HG02884 (cell line): ENCODE results near the gene IL1RL2.

Experiments used
- ATAC-seq: cut with Tn5 transposase; IDR thresholded peaks from one replicate; pipeline ENCODE4 v1.9.1; 2021; ENCODE audit warnings: mild to moderate bottlenecking, moderate library complexity; ENCODE audit not compliant: unreplicated experiment

The IL1RL2 gene

DNA sequence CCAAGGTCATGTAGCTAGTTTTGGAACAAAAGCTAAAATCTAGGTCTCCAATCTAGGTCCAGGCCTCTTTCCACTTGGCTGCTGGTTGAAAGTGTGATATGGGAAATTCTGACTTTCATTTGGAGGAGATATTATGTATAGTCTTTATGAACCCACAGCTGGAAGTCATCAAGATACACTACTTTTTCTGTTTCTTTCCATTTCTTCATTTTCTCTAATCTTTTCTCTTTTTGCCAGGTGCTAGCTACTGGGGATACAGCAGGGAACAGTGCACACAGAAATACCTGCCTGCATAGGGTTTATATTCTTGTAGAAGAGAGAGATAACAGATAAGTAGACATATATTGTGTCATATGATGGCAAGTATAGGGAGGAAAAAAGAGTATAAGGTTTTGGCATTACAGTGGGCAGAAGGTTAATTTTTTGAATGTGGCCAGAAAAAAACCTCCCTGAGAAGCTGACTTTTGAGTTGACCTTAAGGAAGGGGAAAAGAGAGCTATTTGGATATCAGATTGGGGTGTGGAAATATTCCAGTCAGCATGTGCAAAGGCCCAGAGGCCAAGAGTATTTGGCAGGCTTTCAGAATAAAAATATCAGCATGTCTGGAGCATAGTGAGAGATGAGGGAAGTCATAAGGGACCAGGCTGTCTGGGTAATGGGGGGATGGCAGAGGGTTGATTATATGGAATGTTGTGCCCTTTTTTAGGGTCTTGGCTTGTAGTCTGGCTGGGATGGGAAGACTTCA lies 28.6 kb upstream of the IL1RL2 start:
- ATAC-seq: no peak

DNA sequence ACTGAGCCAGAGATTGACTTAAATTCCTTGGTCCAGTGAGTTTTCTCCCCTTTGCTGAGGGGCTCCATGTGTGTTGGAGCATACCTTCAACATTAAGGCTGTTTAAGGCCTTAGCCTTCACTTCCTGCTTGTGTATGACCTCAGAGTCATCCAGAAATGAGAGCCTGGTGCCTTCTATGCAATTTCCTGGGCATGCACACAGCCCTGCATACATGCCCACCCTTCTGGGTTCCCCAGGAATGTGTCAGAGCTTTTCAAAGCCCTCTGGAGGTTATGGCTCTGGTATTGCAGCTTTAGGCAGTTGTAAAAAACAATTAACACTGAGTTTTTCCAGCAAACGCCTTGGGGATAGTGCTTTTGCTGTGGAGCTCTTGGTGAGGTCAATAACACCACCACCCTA lies 27.5 kb upstream of the IL1RL2 start:
- no peak for ATAC-seq

DNA sequence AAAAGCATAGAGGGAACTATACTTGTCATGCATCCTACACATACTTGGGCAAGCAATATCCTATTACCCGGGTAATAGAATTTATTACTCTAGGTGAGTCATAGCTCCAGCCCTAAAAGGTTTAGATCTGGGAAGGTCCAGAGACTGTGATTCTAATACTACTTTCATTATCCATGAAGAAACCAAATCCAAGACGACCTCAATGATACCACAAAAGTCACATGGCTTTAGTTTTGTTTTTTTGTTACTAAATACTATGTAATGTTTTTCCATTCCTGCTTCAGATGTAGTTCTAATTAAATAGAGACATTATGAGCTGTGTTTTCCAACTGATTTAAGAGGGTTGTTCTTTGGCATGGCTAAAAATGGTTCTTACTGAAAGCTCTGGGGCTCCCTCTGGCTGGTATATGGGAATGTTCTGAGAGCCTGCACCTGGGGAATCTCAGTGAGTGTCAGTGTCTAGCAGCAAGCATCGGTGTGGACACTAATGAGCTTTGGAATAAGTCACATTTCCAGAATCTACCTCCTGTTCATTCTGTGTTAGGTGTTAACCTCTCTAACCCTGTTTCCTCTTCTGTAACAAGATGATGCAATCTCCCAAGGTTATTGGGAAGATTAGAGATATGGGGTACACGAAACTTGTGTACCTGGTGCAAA lies 20.5 kb upstream of the IL1RL2 start:
- no peak for ATAC-seq

DNA sequence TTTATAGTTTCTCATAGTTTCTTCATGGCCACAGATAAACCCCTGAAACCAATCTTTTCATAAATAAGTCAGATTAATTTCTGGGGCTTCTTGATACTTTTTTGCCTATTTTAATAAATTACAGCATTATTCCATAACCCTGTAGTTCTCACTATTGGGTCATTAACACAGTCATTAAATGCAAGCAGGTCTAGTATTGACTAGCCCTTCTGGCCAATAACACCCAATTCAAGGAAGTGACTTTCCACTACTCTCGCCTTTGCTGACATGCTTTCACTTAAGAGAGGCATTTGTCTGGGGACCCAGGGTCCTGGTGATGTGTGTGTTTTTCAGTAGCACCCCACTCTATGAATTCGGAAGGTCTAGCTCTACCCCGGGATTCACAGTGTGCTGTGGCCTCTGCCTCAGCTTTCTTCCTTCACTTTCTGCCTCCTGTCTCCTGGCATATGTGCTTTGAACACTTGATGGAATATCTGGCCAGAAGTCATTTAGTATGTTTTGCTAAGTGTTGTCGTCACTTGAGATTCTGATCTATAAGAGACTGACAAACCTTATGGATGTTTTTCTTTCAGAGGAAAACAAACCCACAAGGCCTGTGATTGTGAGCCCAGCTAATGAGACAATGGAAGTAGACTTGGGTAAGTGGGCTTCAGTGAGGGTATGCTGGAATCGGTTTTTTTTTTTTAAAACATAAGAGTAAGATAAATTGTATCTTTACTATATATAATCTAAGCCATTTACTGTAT lies 18.6 kb upstream of the IL1RL2 start:
- ATAC-seq: no peak

DNA sequence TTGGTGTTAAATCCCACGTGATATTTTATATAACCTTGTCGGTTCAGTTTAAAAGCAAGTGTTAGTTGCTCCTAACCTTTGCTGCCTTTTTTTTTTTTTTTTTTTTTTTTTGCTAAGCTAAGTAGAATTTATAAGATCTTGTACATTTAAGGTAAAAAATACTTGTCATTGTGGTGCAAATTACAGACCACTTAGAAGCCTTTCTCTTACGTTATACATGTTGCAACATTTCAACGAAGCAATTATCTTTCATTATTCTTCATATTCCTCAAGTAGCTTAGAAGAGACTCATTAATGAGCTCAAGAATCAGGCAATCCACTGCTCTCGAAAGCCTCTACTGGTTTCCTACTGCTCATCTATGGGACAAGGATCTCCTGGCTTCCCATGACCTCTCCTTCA lies 14.9 kb upstream of the IL1RL2 start:
- no peak for ATAC-seq

DNA sequence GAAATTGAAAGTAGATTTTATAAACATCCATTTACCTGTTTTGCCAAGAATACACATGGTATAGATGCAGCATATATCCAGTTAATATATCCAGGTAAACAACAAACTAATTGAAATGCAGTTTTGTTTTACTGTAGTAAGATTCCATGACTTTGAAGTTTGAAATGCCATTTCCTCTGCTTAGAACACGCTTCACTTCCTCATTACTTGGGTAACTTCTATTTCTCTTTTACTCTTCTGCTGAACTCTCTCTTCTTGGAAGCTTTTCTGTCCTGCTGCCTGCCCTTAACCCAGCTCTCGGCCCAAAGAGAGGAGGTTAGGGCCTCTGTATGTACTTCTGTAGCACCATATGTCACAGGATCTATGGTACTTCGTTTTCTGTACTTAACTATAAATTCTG lies 14.1 kb upstream of the IL1RL2 start:
- ATAC-seq: no peak

DNA sequence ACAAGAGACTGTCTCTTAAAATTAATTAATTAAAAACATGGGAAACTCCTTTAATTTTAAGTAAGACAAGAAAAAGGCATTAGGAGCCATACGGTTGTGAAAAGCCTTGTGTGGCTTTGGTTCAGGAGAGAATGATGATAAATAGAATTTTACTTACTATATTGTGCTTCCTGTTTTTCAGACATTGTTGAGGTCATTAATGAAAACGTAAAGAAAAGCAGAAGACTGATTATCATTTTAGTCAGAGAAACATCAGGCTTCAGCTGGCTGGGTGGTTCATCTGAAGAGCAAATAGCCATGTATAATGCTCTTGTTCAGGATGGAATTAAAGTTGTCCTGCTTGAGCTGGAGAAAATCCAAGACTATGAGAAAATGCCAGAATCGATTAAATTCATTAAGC lies 10.7 kb upstream of the IL1RL2 start:
- no peak for ATAC-seq

DNA sequence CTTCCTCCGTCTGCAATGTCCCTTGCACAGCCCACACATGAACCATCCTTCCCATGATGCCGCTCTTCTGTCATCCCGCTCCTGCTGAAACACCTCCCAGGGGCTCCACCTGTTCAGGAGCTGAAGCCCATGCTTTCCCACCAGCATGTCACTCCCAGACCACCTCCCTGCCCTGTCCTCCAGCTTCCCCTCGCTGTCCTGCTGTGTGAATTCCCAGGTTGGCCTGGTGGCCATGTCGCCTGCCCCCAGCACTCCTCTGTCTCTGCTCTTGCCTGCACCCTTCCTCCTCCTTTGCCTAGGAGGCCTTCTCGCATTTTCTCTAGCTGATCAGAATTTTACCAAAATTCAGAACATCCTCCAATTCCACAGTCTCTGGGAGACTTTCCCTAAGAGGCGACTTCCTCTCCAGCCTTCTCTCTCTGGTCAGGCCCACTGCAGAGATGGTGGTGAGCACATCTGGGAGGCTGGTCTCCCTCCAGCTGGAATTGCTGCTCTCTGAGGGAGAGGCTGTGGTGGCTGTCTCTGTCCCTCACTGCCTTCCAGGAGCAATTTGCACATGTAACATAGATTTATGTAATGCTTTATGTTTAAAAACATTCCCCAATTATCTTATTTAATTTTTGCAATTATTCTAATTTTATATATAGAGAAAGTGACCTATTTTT lies 8.9 kb upstream of the IL1RL2 start:
- no peak for ATAC-seq

DNA sequence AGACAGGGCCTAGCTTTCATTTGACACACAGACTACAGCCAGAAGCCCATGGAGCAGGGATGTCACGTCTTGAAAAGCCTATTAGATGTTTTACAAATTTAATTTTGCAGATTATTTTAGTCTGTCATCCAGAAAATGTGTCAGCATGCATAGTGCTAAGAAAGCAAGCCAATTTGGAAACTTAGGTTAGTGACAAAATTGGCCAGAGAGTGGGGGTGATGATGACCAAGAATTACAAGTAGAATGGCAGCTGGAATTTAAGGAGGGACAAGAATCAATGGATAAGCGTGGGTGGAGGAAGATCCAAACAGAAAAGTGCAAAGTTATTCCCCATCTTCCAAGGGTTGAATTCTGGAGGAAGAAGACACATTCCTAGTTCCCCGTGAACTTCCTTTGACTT lies 7.8 kb upstream of the IL1RL2 start:
- no peak for ATAC-seq

DNA sequence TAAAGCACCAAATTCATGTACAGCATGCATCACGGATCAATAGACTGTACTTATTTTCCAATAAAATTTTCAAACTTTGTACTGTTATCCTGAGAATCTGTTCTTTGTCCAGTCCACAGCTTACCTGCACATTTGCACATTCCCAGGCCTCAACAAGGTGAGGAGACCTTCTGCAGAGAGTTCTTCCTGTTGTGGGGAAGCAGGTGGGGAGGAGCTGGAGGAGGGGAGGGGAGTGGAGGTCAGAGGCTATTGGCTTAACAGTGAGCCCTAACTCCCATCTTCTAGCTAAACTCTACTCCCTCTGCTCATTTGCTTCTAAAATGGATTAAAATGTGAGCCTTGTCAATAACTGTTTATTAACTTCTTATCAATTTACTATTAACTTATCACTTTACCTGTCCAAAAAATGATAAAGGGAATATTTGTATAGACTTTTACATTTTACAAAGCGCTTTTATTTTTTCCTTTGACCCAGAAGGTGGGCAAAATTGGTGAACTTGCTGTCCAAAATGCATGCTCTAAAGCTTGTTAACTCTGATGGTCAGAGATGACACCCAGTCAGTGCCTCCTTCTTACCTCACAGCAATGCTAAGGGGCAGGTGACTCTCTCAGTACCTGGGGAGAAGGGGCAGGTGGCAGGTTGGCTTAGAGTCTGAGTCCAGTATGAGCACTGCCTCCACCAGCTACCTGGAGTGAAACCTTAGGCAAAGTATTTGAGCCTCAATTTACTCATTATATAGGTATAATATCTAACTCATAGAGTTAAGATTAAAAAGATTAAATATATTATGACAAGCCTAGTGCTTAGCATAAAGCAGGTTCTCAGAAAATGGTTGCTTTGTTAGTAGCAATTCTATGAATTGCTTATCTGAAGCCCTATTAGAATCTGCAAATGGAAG lies 6.8 kb upstream of the IL1RL2 start:
- no peak for ATAC-seq

DNA sequence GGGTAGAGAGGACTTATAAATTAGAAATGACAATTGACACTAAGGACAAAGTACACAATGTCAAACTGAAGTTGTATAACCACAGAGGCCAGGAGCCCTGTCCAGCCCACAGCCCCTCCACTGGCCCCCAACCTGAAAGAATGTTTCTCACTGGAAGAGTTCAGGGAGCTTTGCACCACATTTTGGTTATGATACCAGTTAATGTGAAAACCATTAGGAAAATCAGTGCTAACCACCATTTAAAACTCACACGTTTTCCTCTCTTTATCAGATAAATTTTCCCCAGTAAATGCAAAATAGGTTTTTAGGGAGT lies 6.2 kb upstream of the IL1RL2 start:
- ATAC-seq: no peak

DNA sequence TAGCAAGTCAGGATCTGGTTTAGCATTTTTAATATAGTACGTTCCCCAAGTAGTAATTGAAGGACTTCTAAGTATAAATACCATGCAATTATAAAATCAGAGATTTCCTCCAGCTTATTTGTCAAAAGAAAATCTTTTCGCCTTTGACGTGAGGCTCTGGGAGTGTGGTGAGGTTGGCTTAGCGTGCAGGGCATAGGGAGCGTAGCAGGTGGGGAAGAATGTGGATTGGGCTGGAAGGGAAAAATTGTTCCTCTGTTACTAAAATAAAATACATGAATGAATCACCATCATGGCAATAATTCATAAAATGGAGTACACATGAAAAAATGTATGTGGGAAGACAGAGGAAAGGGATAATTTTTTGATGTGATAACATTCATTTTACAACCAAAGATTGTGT lies 5.4 kb upstream of the IL1RL2 start:
- no peak for ATAC-seq

DNA sequence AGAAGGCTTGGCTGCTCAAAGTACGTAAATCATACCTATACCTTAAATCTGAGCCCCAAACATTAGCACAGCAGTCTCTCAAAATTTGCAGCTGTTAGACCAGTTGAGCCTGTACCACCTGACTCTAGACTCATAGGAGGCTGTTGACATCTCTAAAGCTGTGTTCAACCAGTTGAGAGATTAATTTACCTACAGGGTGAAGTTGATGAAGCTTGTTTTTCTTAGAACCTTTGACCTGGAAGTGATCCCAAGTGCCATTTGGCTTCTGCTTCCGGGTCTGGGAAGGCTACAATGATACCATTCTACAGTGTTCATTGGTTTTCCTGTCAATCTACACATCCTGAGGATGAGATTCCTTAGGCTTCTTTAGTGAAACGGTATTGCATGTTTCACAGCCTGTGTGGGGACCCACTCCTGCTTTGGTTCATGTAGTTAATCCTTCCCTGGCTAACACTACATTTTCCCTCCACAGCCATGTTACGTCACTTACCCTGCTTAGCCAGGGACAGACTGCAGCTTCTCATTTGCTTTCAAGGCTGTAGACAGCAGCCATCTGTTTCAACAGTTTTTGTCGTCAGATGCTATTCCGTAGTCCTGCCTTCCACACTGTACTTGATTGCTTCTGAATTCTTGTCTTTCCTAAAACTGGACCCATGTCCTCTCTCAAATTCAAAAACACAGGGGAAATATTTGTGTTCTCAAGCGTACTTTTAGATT lies 4.7 kb upstream of the IL1RL2 start:
- ATAC-seq: no peak

DNA sequence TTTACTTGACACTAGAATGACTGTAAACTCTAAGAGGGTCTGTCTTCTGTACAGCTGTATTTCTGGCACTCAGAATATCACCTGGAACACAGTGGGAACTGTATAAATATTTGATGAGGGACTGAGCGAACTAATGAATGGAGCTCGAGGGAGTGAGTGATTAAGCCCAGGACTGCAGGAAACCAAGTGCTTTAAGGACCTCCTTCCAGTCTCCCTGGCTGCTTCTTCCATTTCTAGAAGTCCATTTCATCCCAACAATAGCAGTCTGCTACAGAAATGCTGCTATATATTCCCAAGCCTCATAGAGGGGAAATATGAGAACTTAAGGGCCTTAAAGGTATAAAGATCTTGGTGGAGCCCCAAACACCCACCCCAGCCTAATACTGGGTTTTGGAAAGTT lies 2.8 kb upstream of the IL1RL2 start:
- no peak for ATAC-seq

DNA sequence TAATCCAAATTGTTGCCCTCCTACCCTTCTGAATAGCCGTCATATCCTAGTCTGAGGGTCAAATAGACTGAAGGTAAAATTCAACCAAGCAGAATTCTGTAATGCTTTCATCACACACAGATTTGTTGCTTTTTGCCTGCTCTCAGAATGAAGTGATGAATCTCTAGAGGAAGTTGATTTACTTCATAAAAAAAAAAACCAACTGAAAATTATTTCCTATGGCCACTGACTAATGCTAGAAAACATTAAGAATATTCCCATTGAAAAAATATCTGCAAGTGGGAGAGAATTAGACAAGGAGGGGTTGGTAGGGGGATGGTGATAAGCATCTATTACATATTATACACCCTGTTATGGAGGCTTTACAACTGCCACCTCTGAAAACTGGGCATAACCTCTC lies 2.3 kb upstream of the IL1RL2 start:
- no peak for ATAC-seq

DNA sequence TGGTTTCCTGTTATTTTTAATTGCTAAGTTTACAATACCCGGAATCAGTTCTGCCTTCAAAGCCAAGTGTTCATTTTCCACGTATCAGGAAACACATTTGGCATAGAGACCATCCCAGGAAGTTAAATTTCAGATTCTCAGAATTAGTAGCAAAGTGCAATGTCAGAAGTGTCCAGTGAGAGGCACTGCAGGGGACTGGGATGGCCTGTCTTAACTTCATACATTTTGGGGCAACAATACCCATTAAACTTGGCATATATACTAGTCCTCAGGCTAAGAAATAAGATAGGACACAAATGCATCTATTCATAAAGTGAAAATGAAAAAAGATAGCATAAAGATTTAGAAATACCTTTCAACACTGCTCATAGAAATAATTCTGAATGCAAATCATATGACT lies 1.5 kb upstream of the IL1RL2 start:
- no peak for ATAC-seq

DNA sequence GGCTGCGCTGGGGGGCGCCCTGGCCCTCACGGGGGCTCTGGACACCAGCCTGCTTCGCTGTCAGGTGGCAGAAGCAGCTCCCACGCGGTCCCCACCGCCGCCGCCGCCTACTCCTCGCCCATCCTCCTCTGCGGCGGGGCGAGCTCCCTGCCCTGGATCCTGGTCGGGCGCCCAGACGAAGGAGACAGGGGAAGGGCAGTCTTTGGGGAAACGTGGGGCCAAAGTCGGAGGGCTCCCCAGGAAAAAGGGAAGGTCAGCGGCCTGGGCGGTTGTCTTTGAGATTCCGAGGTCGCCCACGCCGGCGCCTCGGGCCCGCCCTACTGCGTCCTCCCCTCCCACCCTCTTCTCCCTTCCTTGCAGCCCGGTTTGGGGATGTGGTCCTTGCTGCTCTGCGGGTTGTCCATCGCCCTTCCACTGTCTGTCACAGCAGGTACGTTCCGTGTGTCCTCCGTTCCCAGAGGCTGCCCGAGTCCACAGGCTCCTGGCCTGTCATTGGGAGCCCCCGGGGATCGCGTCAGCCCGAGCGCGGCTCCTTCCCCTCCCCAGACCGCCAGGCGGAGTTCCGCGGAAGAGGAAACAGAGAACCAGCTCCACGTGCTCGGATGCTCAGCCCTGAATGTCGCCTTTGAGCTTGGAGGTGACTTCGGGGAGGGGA lies 800 bp downstream of the IL1RL2 start:
- no peak for ATAC-seq

DNA sequence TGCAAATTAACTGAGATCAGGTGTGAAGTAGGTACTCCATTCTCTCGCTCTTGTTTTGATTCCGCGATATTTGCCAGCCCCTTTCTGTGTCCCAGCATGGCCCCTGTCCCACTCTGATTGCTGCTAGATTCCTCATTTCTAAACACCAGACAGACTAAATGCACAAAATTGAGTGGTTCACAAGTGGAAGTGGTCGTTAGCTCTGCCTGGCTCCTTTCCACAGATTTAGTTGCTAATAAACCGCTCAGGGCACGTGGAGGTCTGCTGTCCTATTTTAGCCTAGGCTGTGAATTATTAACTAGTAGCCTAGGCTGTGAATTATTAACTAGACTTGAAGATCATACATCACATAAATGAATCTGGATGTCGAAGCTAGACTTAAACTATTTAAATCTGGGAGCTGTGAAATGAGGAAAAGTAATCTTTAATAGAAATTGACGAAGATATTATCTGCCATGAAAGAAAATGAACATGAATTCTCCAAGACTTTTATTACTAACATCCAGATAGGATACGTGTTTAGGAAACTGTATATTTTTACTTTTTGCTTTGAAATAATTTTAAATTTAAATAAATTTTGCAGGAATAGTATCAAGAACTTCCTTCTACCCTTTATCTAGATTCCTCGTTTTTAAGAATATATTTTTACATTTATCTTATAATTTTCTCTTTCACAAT lies 3.7 kb downstream of the IL1RL2 start:
- ATAC-seq: no peak

DNA sequence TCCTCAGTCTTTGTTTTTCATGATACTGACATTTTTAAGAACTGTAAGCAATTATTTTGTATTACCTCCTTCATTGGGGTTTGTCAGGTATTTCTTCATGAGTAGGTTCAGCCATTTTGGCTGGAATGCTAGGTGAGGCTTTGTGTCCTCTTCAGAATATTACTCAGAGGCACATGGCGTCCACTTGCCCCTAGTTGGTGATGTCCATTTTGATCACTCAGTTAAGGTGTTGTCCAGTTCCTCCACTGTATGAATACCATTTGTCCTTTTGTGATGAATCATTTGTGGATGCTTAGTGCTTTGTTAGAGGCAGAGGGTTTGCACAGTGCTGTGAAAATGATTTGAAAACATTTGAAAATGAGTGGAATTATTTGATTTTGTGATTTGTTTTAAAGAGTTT lies 4.7 kb downstream of the IL1RL2 start:
- no peak for ATAC-seq
